Adrenal gland (tissue), 5 donors: ENCODE data around the gene SELENOW.
"Not testable (repeated sequence)": the region's sequence is repeated elsewhere in the genome, so short reads cannot be mapped to it uniquely, and the experiment has no call there.

Source experiments
- POLR2A ChIP-seq, 2 donors: fragments of 450-650 bp; IDR thresholded peaks; one replicate each; pipeline ENCODE4 v1.6.1; 2017; ENCODE audit warnings: antibody characterized with exemption in 2 of 2, mild to moderate bottlenecking in 2 of 2, moderate library complexity in 1 of 2
- TF ChIP-seq, protein P1 (sequence below), 6 experiments: fragments of 450-650 bp in 4 of 6; fragments of 200-600 bp in 2 of 6; sonication (generic) in 1 of 6; IDR thresholded peaks; 1 replicate in 5 of 6; 2 replicates in 1 of 6; pipeline versions ENCODE4 v1.5.1 to v1.8.0; 2016 to 2021; ENCODE audit warnings: antibody characterized with exemption in 6 of 6, mild to moderate bottlenecking in 2 of 6, moderate library complexity in 1 of 6
- donor health status: DM: no; HTN: no; CAD: no.

DNA sequence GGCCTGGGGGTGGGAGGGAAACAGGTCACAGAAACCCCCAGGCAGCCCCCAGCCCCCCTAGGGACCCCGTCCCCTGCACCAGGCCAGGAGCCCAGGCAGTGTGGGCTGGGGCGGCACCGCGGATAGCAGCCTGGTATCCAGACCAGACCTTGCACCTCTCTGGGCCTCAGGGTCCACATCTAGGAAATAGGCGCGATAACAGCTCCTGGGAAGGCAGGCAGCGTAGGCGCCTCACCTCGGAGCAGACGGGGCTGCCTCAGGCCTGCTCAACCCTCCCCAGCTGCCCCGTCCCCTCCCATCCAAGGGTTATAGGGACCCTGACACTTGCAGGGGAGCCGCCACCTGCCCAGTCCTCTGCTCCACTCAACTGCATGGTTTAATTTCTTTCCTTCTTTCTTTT lies 25.2 kb downstream of the SELENOW start:
- TF ChIP-seq, protein P1, sequence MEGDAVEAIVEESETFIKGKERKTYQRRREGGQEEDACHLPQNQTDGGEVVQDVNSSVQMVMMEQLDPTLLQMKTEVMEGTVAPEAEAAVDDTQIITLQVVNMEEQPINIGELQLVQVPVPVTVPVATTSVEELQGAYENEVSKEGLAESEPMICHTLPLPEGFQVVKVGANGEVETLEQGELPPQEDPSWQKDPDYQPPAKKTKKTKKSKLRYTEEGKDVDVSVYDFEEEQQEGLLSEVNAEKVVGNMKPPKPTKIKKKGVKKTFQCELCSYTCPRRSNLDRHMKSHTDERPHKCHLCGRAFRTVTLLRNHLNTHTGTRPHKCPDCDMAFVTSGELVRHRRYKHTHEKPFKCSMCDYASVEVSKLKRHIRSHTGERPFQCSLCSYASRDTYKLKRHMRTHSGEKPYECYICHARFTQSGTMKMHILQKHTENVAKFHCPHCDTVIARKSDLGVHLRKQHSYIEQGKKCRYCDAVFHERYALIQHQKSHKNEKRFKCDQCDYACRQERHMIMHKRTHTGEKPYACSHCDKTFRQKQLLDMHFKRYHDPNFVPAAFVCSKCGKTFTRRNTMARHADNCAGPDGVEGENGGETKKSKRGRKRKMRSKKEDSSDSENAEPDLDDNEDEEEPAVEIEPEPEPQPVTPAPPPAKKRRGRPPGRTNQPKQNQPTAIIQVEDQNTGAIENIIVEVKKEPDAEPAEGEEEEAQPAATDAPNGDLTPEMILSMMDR (IDR thresholded peaks at IDR 0.05) = not testable (repeated sequence)
- TF ChIP-seq POLR2A (IDR thresholded peaks at IDR 0.05) = not testable (repeated sequence)
